DOHH2 (cell line): ENCODE results near the gene FAM200A.
"Not testable (repeated sequence)": the region's sequence is repeated elsewhere in the genome, so short reads cannot be mapped to it uniquely, and the experiment has no call there.

Experiments used
- H3F3A ChIP-seq: fragments of 200-600 bp; sonication (generic), shearing (Covaris generic); 2 replicates; pipeline ENCODE4 v1.6.0; 2016; ENCODE audit warnings: antibody characterized with exemption, mild to moderate bottlenecking; ENCODE audit not compliant: control insufficient read depth, insufficient read depth
- H3K27ac ChIP-seq: fragments of 200-600 bp; sonication (generic); 2 replicates; pipeline ENCODE4 v1.5.1; 2014; ENCODE audit warnings: low read depth, mild to moderate bottlenecking, low read length, moderate library complexity
- H3K27me3 ChIP-seq: fragments of 200-600 bp; sonication (generic); 2 replicates; pipeline ENCODE4 v1.6.1; 2014; ENCODE audit warnings: mild to moderate bottlenecking, low read length, mixed read lengths; ENCODE audit not compliant: control insufficient read depth
- H3K36me3 ChIP-seq: fragments of 200-600 bp; sonication (generic); 2 replicates; pipeline ENCODE4 v1.6.1; 2014; ENCODE audit warnings: mild to moderate bottlenecking, low read length, moderate library complexity, mixed read lengths; ENCODE audit not compliant: control insufficient read depth
- H3K4me1 ChIP-seq: fragments of 200-600 bp; sonication (generic); 2 replicates; pipeline ENCODE4 v1.6.1; 2014; ENCODE audit warnings: mild to moderate bottlenecking, low read length, mixed read lengths; ENCODE audit not compliant: control insufficient read depth
- H3K4me2 ChIP-seq: fragments of 200-600 bp; sonication (generic); 2 replicates; pipeline ENCODE4 v1.6.0; 2014; ENCODE audit warnings: mild to moderate bottlenecking, low read length, moderate library complexity
- H3K4me3 ChIP-seq: fragments of 200-600 bp; sonication (generic); 2 replicates; pipeline ENCODE4 v1.5.1; 2014; ENCODE audit warnings: mild to moderate bottlenecking, low read length, mixed read lengths
- H3K79me2 ChIP-seq: fragments of 200-600 bp; sonication (generic); 2 replicates; pipeline ENCODE4 v1.6.1; 2014; ENCODE audit warnings: mild to moderate bottlenecking, low read length, mixed read lengths; ENCODE audit not compliant: control insufficient read depth
- H3K9me2 ChIP-seq: fragments of 200-600 bp; sonication (generic); replicated peaks from 2 replicates; pipeline ENCODE4 v1.6.1; 2014; ENCODE audit warnings: mild to moderate bottlenecking, low read length, mixed read lengths; ENCODE audit not compliant: control insufficient read depth
- H3K9me3 ChIP-seq: fragments of 200-600 bp; sonication (generic); 2 replicates; pipeline ENCODE4 v1.6.1; 2014; ENCODE audit warnings: antibody characterized with exemption, low read length, mixed read lengths; ENCODE audit not compliant: control insufficient read depth, insufficient read depth
- H4K20me1 ChIP-seq: fragments of 200-600 bp; sonication (generic); 2 replicates; pipeline ENCODE4 v1.6.0; 2014; ENCODE audit warnings: low read depth, mild to moderate bottlenecking, antibody characterized with exemption, low read length, moderate library complexity; ENCODE audit not compliant: control insufficient read depth, insufficient read depth
- EZH2phosphoT487 ChIP-seq: fragments of 200-600 bp; sonication (generic); IDR thresholded peaks from 2 replicates; pipeline ENCODE4 v1.6.1; 2017; ENCODE audit warnings: borderline replicate concordance, mild to moderate bottlenecking, antibody characterized with exemption, low read length, moderate library complexity, mixed read lengths
- TF ChIP-seq, protein P1 (sequence below): fragments of 200-600 bp; sonication (generic); IDR thresholded peaks from one replicate; pipeline ENCODE4 v1.5.1; 2014; ENCODE audit warnings: antibody characterized with exemption, mild to moderate bottlenecking, low read depth, low read length; ENCODE audit not compliant: poor library complexity, severe bottlenecking

Gene FAM200A

DNA sequence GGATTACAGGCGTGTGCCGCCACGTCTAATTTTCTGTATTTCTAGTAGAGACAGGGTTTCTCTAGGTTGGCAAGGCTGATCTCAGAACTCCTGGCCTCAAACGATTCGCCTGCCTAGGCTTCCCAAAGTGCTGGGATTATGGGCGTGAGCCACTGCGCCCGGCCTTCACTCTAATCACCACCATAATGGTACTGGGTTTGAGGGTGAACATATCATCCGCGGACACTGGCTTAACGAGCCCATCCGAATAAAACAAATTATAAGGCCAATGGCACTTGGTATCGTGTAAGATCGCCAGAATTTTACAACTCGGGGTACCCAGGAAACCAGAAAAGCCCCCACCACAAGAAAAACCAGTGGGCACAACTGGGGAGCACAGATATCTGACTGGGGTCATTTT, 580 bp downstream of the FAM200A start:
- Histone ChIP-seq H3K4me1 (peaks cover 26% of the 10 kb centered on the region), H3K79me2 (peaks cover 58% of the 10 kb centered on the region), H3K36me3 (peaks cover 56% of the 10 kb centered on the region), H3K9me2 (no peaks in the 10 kb centered on the region), H3K27ac (no peak overlapping the region), H3K27me3 (no peaks in the 10 kb centered on the region), H3K4me3 (peak overlapping the region; percentile 97), H3K4me2 (peak overlapping the region; percentile 77), H3F3A (peaks cover 40% of the 10 kb centered on the region), H3K9me3 (no peaks in the 10 kb centered on the region), H4K20me1 (no peaks in the 10 kb centered on the region)
- TF ChIP-seq EZH2phosphoT487 = no peak
- TF ChIP-seq, protein P1, sequence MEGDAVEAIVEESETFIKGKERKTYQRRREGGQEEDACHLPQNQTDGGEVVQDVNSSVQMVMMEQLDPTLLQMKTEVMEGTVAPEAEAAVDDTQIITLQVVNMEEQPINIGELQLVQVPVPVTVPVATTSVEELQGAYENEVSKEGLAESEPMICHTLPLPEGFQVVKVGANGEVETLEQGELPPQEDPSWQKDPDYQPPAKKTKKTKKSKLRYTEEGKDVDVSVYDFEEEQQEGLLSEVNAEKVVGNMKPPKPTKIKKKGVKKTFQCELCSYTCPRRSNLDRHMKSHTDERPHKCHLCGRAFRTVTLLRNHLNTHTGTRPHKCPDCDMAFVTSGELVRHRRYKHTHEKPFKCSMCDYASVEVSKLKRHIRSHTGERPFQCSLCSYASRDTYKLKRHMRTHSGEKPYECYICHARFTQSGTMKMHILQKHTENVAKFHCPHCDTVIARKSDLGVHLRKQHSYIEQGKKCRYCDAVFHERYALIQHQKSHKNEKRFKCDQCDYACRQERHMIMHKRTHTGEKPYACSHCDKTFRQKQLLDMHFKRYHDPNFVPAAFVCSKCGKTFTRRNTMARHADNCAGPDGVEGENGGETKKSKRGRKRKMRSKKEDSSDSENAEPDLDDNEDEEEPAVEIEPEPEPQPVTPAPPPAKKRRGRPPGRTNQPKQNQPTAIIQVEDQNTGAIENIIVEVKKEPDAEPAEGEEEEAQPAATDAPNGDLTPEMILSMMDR = no peak

DNA sequence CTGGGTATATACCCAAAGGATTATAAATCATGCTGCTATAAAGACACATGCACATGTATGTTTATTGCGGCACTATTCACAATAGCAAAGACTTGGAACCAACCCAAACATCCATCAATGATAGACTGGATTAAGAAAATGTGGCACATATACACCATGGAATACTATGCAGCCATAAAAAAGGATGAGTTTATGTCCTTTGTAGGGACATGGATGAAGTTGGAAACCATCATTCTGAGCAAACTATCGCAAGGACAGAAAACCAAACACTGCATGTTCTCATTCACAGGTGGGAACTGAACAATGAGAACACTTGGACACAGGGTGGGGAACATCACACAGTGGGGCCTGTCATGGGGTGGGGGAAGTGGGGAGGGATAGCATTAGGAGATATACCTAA, 2.4 kb downstream of the FAM200A start:
- H4K20me1 ChIP-seq, H3K4me2 ChIP-seq, H3K9me2 ChIP-seq, H3K27ac ChIP-seq, H3K27me3 ChIP-seq, H3K4me3 ChIP-seq, H3K9me3 ChIP-seq: not testable (repeated sequence)
- Histone ChIP-seq H3K36me3 (peaks cover 39% of the 10 kb centered on the region), H3F3A (peaks cover 30% of the 10 kb centered on the region), H3K4me1 (peaks cover 22% of the 10 kb centered on the region), H3K79me2 (peaks cover 42% of the 10 kb centered on the region)

DNA sequence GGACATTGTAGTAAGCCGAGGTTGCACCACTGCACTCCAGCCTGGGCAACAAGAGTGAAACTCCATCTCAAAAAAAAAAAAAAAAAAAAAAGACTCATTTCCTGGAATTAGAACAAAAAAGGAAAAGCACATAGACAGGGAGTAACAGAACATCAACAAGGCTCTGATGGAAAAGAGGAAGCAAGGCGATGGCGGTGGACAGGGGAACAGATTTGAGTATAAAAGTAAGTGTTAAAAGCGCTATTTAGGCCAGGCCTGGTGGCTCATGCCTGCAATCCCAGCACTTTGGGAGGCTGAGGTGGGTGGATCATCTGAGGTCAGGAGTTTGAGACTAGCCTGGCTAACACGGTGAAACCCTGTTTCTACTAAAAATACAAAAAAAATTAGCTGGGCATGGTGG, 6.6 kb downstream of the FAM200A start:
- not testable (repeated sequence) for H3K27me3 ChIP-seq, H3K4me3 ChIP-seq, H3K9me2 ChIP-seq, H3K27ac ChIP-seq, H3K4me2 ChIP-seq, H4K20me1 ChIP-seq, H3K79me2 ChIP-seq, H3K4me1 ChIP-seq
- Histone ChIP-seq H3K36me3 (peaks cover 25% of the 10 kb centered on the region), H3K9me3 (peaks cover 19% of the 10 kb centered on the region), H3F3A (peaks cover 14% of the 10 kb centered on the region)

DNA sequence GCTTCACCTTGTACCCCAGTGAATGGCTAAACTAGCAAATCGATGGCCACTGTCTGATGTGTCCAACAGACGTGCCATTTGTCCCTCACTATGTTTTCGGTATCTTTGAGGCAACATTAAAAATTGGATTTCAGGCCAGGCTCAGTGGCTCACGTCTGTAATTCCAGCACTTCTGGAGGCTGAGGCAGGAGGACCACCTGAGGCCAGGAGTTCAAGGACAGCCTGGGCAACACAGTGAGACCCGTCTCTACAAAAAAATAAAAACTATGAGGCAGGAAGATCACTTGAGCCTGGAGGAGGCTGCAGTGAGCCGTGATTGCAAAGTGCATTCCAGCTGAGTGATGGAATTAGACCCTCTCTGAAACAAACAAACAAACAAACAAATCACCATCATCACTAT, 8.0 kb downstream of the FAM200A start:
- Histone ChIP-seq H3K79me2 (0 out of 2 replicates have a peak, but pooled peaks cover 3% of the 10 kb centered on the region), H3K27ac (no peak overlapping the region), H3K36me3 (peaks cover 25% of the 10 kb centered on the region), H3K4me1 (no peaks in the 10 kb centered on the region), H3K9me3 (peaks cover 19% of the 10 kb centered on the region), H3F3A (peaks cover 14% of the 10 kb centered on the region), H4K20me1 (no peaks in the 10 kb centered on the region), H3K4me2 (no peak overlapping the region), H3K9me2 (no peaks in the 10 kb centered on the region), H3K4me3 (no peak overlapping the region), H3K27me3 (no peaks in the 10 kb centered on the region)
- TF ChIP-seq, protein P1 = no peak
- no peak for TF ChIP-seq EZH2phosphoT487
